ENCODE measurements around the gene KRTAP9-6. TPM values are rescaled to one million over a fixed set of nuclear protein-coding genes. Genes with fewer than 3 reads are reported as not detected.
"Not testable (repeated sequence)": the region's sequence is repeated elsewhere in the genome, so short reads cannot be mapped to it uniquely, and the experiment has no call there.

The KRTAP9-6 gene
- total RNA-seq, 4 donors from 2014 or later = not detected

GRCh38 chr17:41251261-41251660 lies 13.9 kb upstream of the KRTAP9-6 start:
- TF ChIP-seq POLR2A (IDR thresholded peaks at IDR 0.05) (no peak), CTCF (IDR thresholded peaks at IDR 0.05) (no peak)
- Histone ChIP-seq H3K27me3 (no peaks in the 10 kb centered on the region), H3K36me3 (no peaks in the 10 kb centered on the region), H3K27ac (no peak overlapping the region), H3K4me3 (no peak overlapping the region), H3K9me3 (no peaks in the 10 kb centered on the region), H3K4me1 (no peaks in the 10 kb centered on the region)
- intact Hi-C loops (cut with DNase I; ENCODE audit: low total_unique reads) = no loop called here
- DNase-seq = no peak

GRCh38 chr17:41254861-41255260 lies 10.3 kb upstream of the KRTAP9-6 start:
- Histone ChIP-seq H3K4me1 (no peaks in the 10 kb centered on the region), H3K27me3 (no peaks in the 10 kb centered on the region), H3K27ac (no peak overlapping the region), H3K4me3 (no peak overlapping the region), H3K9me3 (no peaks in the 10 kb centered on the region), H3K36me3 (no peaks in the 10 kb centered on the region)
- DNase-seq = no peak
- no peak for TF ChIP-seq CTCF (IDR thresholded peaks at IDR 0.05)
- no peak for TF ChIP-seq POLR2A (IDR thresholded peaks at IDR 0.05)
- intact Hi-C loops (cut with DNase I; ENCODE audit: low total_unique reads) = no loop called here

- H3K9me3 ChIP-seq; DNase-seq; H3K4me3 ChIP-seq; H3K36me3 ChIP-seq; intact Hi-C loops (cut with DNase I; ENCODE audit: low total_unique reads); H3K27ac ChIP-seq; H3K4me1 ChIP-seq; H3K27me3 ChIP-seq: not testable (repeated sequence)
These were observed 9.5 kb upstream of the KRTAP9-6 start, which contains the start of gene KRTAP9-9 for GRCh38 chr17:41255381-41256290. KRTAP9-9 (plus strand) TSS chr17:41255384.

- Histone ChIP-seq H3K4me1 (no peaks in the 10 kb centered on the region), H3K4me3 (no peak overlapping the region), H3K9me3 (no peaks in the 10 kb centered on the region), H3K27me3 (no peaks in the 10 kb centered on the region), H3K27ac (no peak overlapping the region), H3K36me3 (no peaks in the 10 kb centered on the region)
- no peak for DNase-seq
- intact Hi-C loops (cut with DNase I; ENCODE audit: low total_unique reads) = no loop called here
- TF ChIP-seq CTCF (IDR thresholded peaks at IDR 0.05) (no peak), POLR2A (IDR thresholded peaks at IDR 0.05) (no peak)
These were observed 8.9 kb upstream of the KRTAP9-6 start for GRCh38 chr17:41256291-41256685.

GRCh38 chr17:41258406-41258805 lies 6.8 kb upstream of the KRTAP9-6 start:
- Histone ChIP-seq H3K9me3 (no peaks in the 10 kb centered on the region), H3K4me3 (no peak overlapping the region), H3K27me3 (no peaks in the 10 kb centered on the region), H3K4me1 (no peaks in the 10 kb centered on the region), H3K36me3 (no peaks in the 10 kb centered on the region), H3K27ac (no peak overlapping the region)
- no peak for DNase-seq
- intact Hi-C loops (cut with DNase I; ENCODE audit: low total_unique reads) = no loop called here
- TF ChIP-seq CTCF (IDR thresholded peaks at IDR 0.05) (no peak), POLR2A (IDR thresholded peaks at IDR 0.05) (no peak)

Data from uterus (tissue), 4 donors.